ENCODE measurements around the gene SHISAL1.

GRCh38 chr22:44280665-44281188 lies 32.0 kb downstream of the SHISAL1 start:
- TF ChIP-seq CTCF (IDR thresholded peaks at IDR 0.05) (no peak), ZFX (IDR thresholded peaks at IDR 0.05; ENCODE audit: borderline replicate concordance) (no peak)

Data from 22Rv1 (cell line).